ENCODE results near the gene UPF1.

DNA sequence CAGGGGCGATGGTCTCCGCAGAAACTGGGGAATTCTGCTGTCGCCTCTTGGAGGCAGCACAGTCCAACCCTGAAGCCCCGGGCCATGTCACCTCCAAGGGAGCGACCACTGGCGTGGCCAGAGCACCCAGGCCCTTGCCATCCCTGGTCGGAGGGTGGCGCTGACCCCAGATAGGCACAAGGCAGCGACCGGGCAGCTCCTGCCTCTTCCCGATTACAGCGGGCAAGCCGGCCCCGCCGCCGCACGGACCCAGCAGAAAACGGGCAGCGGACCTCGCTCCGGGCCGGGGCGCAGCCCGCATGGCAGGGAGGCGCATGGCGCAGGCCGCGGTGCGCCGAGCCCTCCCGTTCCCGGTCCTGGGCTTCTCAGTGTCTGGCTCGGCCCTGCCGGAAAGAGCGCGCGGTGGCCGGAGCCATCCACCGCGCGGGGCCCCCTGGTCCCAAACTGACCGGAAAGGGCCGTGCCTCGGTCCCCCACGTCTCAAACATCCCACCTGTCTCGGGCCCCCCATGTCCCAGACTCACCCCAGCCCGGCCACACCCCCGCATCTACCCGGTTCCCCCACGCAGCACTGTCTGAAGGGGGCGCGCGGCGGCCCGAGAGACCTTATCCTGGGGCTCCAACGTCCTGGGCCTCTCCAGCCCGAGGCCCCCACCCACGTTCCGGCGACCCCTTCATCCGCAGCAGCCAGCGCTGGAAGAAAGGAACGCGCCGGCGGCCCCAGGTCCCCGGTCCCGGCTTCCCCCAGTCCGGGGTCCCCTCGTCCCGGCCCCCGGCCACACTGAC, 63.5 kb downstream of the UPF1 start:
- TF ChIP-seq POLR2A (IDR thresholded peaks at IDR 0.05; ENCODE audit: low read depth, low read length): no peak
- TF ChIP-seq TAF1 (IDR thresholded peaks at IDR 0.05; ENCODE audit: borderline replicate concordance, low read depth, low read length): no peak
- no peak for TF ChIP-seq POLR2AphosphoS5 (IDR thresholded peaks at IDR 0.05; ENCODE audit: low read depth, low read length)
